GM13977 (cell line): ENCODE data around the gene EMCN.

Source experiments
- DNase-seq: peaks from one replicate; pipeline ENCODE4 v3.0.0; 2012; ENCODE audit warnings: low spot score
- in situ Hi-C: fragments of 300-500 bp; cut with MboI; formaldehyde crosslinking; loops from one replicate; pipeline ENCODE4 v1.12.0; 2022; ENCODE audit warnings: low sequenced_read_pairs, low pct_unique_long_range_greater_than_20kb, mixed read lengths, inconsistent platforms; ENCODE audit not compliant: unreplicated experiment
- TF ChIP-seq, protein P1 (sequence below): IDR thresholded peaks from 2 replicates; pipeline ENCODE4 v1.5.1; 2012; ENCODE audit warnings: mild to moderate bottlenecking, control low read depth; ENCODE audit not compliant: insufficient read depth; ENCODE audit errors: extremely low read depth, missing control alignments

Gene EMCN

GRCh38 chr4:100517864-100518341 lies at the start of gene EMCN:
EMCN (minus strand) TSS chr4:100518022; CDS start chr4:100517914, 108 bp downstream.
- in situ Hi-C loops, result no loop called here
- TF ChIP-seq, protein P1, sequence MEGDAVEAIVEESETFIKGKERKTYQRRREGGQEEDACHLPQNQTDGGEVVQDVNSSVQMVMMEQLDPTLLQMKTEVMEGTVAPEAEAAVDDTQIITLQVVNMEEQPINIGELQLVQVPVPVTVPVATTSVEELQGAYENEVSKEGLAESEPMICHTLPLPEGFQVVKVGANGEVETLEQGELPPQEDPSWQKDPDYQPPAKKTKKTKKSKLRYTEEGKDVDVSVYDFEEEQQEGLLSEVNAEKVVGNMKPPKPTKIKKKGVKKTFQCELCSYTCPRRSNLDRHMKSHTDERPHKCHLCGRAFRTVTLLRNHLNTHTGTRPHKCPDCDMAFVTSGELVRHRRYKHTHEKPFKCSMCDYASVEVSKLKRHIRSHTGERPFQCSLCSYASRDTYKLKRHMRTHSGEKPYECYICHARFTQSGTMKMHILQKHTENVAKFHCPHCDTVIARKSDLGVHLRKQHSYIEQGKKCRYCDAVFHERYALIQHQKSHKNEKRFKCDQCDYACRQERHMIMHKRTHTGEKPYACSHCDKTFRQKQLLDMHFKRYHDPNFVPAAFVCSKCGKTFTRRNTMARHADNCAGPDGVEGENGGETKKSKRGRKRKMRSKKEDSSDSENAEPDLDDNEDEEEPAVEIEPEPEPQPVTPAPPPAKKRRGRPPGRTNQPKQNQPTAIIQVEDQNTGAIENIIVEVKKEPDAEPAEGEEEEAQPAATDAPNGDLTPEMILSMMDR, result no peak
- DNase-seq, result no peak

DNA sequence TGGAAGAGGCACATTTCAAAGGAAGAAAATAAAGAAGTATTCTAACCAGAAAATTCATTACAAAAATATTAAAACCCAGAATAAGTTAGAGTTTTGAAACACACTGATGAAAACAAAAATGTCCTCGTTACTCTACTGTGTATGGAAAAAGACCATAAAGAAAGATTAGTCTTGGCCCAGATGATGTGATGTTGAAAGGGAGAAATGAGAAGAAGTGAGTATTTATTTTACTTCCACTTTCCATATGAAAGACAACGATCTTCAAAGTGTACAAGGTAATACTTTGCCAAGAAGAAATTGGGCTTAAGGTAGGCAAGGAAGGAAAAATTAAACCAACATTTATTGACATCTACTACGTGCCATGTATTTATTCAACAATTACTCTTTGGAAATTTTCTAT lies 48.6 kb upstream of the EMCN start:
- in situ Hi-C loops, result no loop called here
- TF ChIP-seq, protein P1, result no peak
- DNase-seq, result no peak

GRCh38 chr4:100557306-100557705 lies 39.5 kb upstream of the EMCN start:
- in situ Hi-C loops, result no loop called here
- no peak for DNase-seq
- TF ChIP-seq, protein P1, result no peak

DNA sequence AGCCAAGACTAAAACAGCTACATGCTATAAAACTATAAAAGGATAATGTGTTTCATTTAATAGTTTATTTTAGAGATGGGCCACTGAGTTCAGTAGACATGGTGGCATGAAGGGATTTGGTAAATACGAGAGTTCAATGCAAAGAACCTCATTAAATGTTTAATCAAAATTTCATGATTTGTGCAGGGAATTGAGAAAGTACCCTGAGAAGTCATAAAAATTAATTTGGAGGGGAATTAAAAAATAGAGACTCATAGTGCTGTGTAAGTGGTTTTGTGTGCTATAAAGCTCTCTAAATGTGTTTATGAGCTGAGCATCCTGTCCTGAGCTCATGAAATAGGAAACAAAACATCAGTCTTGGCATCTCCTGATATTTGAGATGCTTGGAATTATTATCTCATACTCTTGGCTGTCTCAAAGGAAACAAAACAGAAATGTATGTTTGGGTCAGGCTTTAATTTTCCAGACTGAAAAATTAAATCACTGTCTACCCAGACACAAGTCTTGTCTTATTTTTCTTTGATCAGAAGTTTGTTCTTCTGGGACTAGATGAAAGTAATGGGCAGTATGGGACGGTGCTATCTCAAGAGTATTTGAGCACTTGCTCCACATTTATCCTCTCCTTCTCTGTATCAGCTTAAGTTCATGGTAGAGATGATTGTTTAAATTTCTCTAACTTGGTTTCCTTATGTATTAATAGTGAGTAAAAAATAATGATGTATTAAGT lies 38.0 kb upstream of the EMCN start:
- no peak for DNase-seq
- in situ Hi-C loops, result no loop called here
- TF ChIP-seq, protein P1, result no peak

DNA sequence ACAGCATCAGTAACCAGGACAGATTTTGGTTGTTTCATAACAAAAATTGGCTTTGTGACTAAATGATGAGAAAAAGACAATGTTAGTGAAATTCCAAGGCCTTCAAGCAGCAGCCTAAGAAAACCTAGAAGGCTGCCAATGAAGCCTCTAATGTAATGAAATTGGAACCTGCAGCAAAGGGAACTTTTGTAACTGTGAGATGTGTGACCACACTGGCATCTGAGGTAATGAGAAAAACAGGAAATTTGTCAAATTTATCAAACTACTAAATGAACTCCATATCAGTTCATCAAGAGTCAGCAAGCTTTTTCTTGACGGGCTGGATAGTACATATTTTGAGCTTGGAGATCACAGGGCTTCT lies 30.4 kb upstream of the EMCN start:
- DNase-seq, result no peak
- TF ChIP-seq, protein P1, result no peak
- in situ Hi-C loops, result no loop called here

DNA sequence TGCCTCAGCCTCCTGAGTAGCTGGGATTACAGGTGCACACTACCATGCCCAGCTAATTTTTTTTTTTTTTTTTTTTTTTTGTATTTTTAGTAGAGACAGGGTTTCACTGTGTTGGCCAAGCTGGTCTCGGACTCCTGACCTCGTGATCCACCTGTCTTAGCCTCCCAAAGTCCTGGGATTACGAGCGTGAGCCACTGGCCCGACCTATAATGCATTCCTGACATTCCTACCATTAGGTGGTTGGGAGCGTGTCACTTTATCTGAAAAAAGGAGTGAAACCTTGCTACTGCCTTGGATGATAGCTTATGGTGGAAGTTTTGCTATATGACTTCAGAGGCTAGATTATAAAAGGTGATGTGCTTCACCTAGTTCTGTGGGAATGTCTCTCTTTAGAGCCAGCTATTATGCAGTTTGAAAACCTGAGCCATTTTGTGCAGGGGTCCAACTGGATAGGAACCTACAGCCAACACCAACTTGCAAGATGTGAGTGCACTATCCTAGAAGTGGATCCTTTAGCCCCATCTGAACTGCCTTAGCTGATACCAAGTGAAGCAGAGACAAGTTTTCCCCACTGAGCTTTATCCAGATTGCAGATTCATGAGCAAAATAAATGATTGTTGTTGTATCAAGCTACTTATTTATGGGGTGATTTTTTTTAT lies 29.8 kb upstream of the EMCN start:
- DNase-seq, result no peak
- in situ Hi-C loops, result no loop called here
- TF ChIP-seq, protein P1, result no peak
